Astrocyte (in vitro differentiated cells and primary cell): ENCODE results near the gene SMCO2. TPM values are rescaled to one million over a fixed set of nuclear protein-coding genes. Genes with fewer than 3 reads are reported as not detected.

ENCODE experiments used
- DNase-seq: peaks from one replicate; pipeline ENCODE4 v3.0.0-alpha.2; 2010; ENCODE audit warnings: low read depth
- FAIRE-seq: peaks from 2 replicates; lab custom pipeline; 2011; peaks lifted over from hg19 to GRCh38; lab: Jason Lieb, UNC
- H2AFZ ChIP-seq: 2 replicates; pipeline ENCODE4 v1.6.0; 2012; ENCODE audit warnings: low read depth, low read length, inconsistent platforms
- H3K27ac ChIP-seq: 2 replicates; pipeline ENCODE4 v1.5.1; 2011; ENCODE audit warnings: low read depth, low read length, inconsistent platforms
- H3K27me3 ChIP-seq: 2 replicates; pipeline ENCODE4 v1.6.0; 2011; ENCODE audit warnings: low read length, inconsistent platforms; ENCODE audit not compliant: insufficient read depth
- H3K36me3 ChIP-seq: 2 replicates; pipeline ENCODE4 v1.5.1; 2011; ENCODE audit warnings: low read length, inconsistent platforms; ENCODE audit not compliant: insufficient read depth
- H3K4me1 ChIP-seq: 2 replicates; pipeline ENCODE4 v1.5.1; 2011; ENCODE audit warnings: low read length, inconsistent platforms; ENCODE audit not compliant: insufficient read depth
- H3K4me2 ChIP-seq: 2 replicates; pipeline ENCODE4 v1.6.0; 2012; ENCODE audit warnings: low read length, inconsistent platforms
- H3K4me3 ChIP-seq: 2 replicates; pipeline ENCODE4 v1.5.1; 2011; ENCODE audit warnings: low read depth, mild to moderate bottlenecking, low read length, inconsistent platforms; ENCODE audit not compliant: insufficient read depth
- H3K79me2 ChIP-seq: 2 replicates; pipeline ENCODE4 v1.6.0; 2012; ENCODE audit warnings: mild to moderate bottlenecking, low read length, inconsistent platforms; ENCODE audit not compliant: insufficient read depth
- H3K9ac ChIP-seq: 2 replicates; pipeline ENCODE4 v1.6.0; 2012; ENCODE audit warnings: mild to moderate bottlenecking, low read length, inconsistent platforms
- H3K9me3 ChIP-seq: 2 replicates; pipeline ENCODE4 v1.5.1; 2012; ENCODE audit warnings: low read depth, mild to moderate bottlenecking, low read length, inconsistent platforms; ENCODE audit not compliant: insufficient read depth
- H4K20me1 ChIP-seq: 2 replicates; pipeline ENCODE4 v1.6.0; 2012; ENCODE audit warnings: low read length, inconsistent platforms; ENCODE audit not compliant: insufficient read depth
- H3K27ac Mint-ChIP-seq: one replicate; pipeline ENCODE4 v1.8.0; 2021; ENCODE audit warnings: mild to moderate bottlenecking, mixed read lengths; ENCODE audit not compliant: unreplicated experiment
- H3K27me3 Mint-ChIP-seq: one replicate; pipeline ENCODE4 v1.8.0; 2021; ENCODE audit warnings: low read depth, mixed read lengths; ENCODE audit not compliant: unreplicated experiment
- H3K36me3 Mint-ChIP-seq: one replicate; pipeline ENCODE4 v1.8.0; 2021; ENCODE audit warnings: low read depth, mixed read lengths; ENCODE audit not compliant: unreplicated experiment
- H3K4me1 Mint-ChIP-seq: one replicate; pipeline ENCODE4 v1.8.0; 2021; ENCODE audit warnings: low read depth, mixed read lengths; ENCODE audit not compliant: unreplicated experiment
- H3K4me3 Mint-ChIP-seq: one replicate; pipeline ENCODE4 v1.8.0; 2021; ENCODE audit warnings: mild to moderate bottlenecking, moderate library complexity, mixed read lengths; ENCODE audit not compliant: unreplicated experiment
- H3K9me3 Mint-ChIP-seq: one replicate; pipeline ENCODE4 v1.8.0; 2021; ENCODE audit warnings: mild to moderate bottlenecking, mixed read lengths; ENCODE audit not compliant: unreplicated experiment
- CTCF ChIP-seq: IDR thresholded peaks from 2 replicates; pipeline ENCODE4 v1.5.1; 2011; ENCODE audit warnings: low read depth, mild to moderate bottlenecking, inconsistent platforms, low read length, moderate library complexity; ENCODE audit not compliant: insufficient read depth
- EZH2 ChIP-seq: IDR thresholded peaks from 2 replicates; pipeline ENCODE4 v1.6.1; 2012; ENCODE audit warnings: mild to moderate bottlenecking, low read length, inconsistent platforms; ENCODE audit not compliant: insufficient read depth
- total RNA-seq: library from RNA; stranded (reverse); gene quantifications from 2 replicates; pipeline ENCODE4 v1.2.1, GENCODE V29; 2021

The SMCO2 gene
- total RNA-seq, 1 donor from 2014 or later, result 0.32 TPM

DNA sequence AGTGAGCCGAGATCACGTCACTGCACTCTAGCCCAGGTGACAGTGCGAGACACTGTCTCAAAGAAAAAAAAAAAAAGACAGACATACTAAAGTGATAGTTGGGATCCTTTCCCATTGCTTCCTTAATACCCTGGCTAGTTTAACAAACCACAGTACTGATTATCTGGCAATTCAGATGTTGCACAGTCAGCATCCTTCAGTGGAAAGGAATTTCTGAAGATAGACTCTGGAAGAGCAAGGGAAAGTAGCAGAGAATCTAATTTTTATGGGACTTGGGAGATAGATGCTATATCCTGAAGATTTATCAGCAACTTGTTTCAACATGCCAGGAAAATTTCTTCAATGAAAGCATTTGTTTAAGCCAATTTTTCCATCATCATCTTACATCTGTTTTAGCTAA is 71.0 kb downstream of the SMCO2 start:
- Histone ChIP-seq H2AFZ (no peak overlapping the region), H4K20me1 (no peaks in the 10 kb centered on the region), H3K9ac (no peak overlapping the region), H3K4me3 (no peak overlapping the region), H3K4me2 (no peak overlapping the region), H3K27me3 (no peaks in the 10 kb centered on the region), H3K9me3 (no peaks in the 10 kb centered on the region), H3K36me3 (no peaks in the 10 kb centered on the region), H3K27ac (no peak overlapping the region), H3K79me2 (no peaks in the 10 kb centered on the region), H3K4me1 (peaks cover 10% of the 10 kb centered on the region)
- peaks cover 24% of the 10 kb centered on the region for H3K4me1 Mint-ChIP-seq
- H3K27ac Mint-ChIP-seq, result no peak overlapping the region
- no peaks in the 10 kb centered on the region for H3K27me3 Mint-ChIP-seq
- H3K9me3 Mint-ChIP-seq, result no peaks in the 10 kb centered on the region
- no peak overlapping the region for H3K4me3 Mint-ChIP-seq
- TF ChIP-seq CTCF, result no peak
- no peak for TF ChIP-seq EZH2
- FAIRE-seq (no peak), DNase-seq (peak; percentile 47)
- H3K36me3 Mint-ChIP-seq, result no peaks in the 10 kb centered on the region

DNA sequence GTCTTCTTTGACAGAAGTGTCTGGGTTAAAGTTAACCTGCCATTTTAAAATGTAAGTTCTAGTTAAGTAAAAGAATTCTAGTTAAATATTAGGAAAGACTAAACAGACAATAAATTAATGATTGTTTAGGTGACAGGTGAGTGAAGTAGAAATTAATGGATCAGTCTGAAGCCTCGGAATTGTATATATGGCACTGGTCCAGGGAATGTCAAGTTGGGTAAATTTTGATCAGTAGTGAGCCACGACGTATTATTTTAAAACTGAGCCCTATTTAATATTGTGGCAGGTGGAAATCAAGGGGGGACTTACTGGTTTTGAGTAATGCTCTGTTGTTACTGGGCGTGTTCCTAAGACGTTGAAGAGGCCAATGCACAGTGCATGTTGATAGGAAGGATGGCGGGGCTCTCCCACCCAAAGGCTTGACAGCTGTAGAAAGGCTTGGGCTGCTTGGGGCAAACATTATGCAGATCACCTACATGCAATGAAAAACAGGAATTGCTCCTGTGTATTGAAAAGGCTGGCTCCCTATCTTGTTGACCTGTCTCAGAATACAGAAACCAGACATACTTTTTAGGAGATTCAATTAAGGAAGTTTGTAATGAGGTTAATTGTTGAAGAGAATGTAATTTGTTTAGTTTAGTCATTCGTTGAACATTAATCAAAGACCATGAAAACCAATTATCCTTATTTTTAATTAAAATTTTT is 71.6 kb downstream of the SMCO2 start:
- Histone ChIP-seq H3K4me2 (no peak overlapping the region), H3K4me1 (peaks cover 11% of the 10 kb centered on the region), H2AFZ (no peak overlapping the region), H3K79me2 (no peaks in the 10 kb centered on the region), H3K36me3 (no peaks in the 10 kb centered on the region), H3K27me3 (no peaks in the 10 kb centered on the region), H3K9me3 (no peaks in the 10 kb centered on the region), H3K4me3 (no peak overlapping the region), H3K9ac (no peak overlapping the region), H4K20me1 (no peaks in the 10 kb centered on the region), H3K27ac (no peak overlapping the region)
- Mint-ChIP-seq H3K36me3 (no peaks in the 10 kb centered on the region), H3K27me3 (no peaks in the 10 kb centered on the region), H3K27ac (no peak overlapping the region), H3K9me3 (no peaks in the 10 kb centered on the region), H3K4me1 (peaks cover 26% of the 10 kb centered on the region), H3K4me3 (no peak overlapping the region)
- no peak for FAIRE-seq
- no peak for DNase-seq
- TF ChIP-seq CTCF (no peak), EZH2 (no peak)

DNA sequence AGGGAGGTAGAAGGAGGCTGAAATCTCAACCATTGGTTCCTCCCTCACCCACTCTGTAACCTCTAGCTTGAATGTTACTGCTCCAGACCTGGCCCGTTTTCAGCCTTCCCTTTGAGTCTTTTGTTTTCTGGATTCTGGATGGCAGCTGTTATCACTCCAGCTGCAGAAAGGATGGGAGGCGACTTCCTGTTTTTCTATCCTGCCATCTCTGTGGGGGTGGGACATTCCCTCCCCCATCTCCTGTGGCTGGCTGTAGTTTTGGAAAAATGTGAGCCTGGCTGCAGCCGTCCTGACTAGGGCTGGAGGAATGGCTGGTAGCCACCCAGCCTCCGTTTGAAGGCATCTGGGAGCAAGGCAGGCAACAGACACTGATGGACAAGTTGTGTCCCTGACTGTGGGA is 74.5 kb downstream of the SMCO2 start:
- Histone ChIP-seq H3K36me3 (no peaks in the 10 kb centered on the region), H3K4me1 (peaks cover 18% of the 10 kb centered on the region), H4K20me1 (peaks cover 7% of the 10 kb centered on the region), H3K27me3 (no peaks in the 10 kb centered on the region), H3K4me2 (peak overlapping the region; percentile 58), H3K27ac (no peak overlapping the region), H3K79me2 (peaks cover 21% of the 10 kb centered on the region), H2AFZ (peak overlapping the region; percentile 48), H3K4me3 (no peak overlapping the region), H3K9me3 (no peaks in the 10 kb centered on the region), H3K9ac (no peak overlapping the region)
- H3K36me3 Mint-ChIP-seq, result no peaks in the 10 kb centered on the region
- no peaks in the 10 kb centered on the region for H3K27me3 Mint-ChIP-seq
- H3K27ac Mint-ChIP-seq, result no peak overlapping the region
- DNase-seq (peak; percentile 61), FAIRE-seq (no peak)
- H3K9me3 Mint-ChIP-seq, result no peaks in the 10 kb centered on the region
- H3K4me1 Mint-ChIP-seq, result peaks cover 26% of the 10 kb centered on the region
- no peak for TF ChIP-seq CTCF
- no peak for TF ChIP-seq EZH2
- H3K4me3 Mint-ChIP-seq, result no peak overlapping the region
